IMR-90 (cell line): ENCODE results near the gene KLHL8. TPM values are rescaled to one million over a fixed set of nuclear protein-coding genes. Genes with fewer than 3 reads are reported as not detected.
A peak's percentile ranks its signal among the peaks of the same experiment; 100 is the strongest.

Experiments used
- ATAC-seq: fragments of 200-7000 bp; cut with Tn5 transposase; 2 replicates; pipeline ENCODE4 v1.9.1; 2020; ENCODE audit warnings: low read depth, mild to moderate bottlenecking, moderate library complexity
- BruUV-seq: library from RNA; stranded (reverse); fragments of 400-500 nt; replicated peaks from 2 replicates; lab custom pipeline; 2021; lab: Mats Ljungman, UMichigan
- CTCF ChIA-PET: fragments of 300-600 bp; formaldehyde crosslinking; extraction: SDS; loops from one replicate; lab custom pipeline; 2021; ENCODE audit warnings: antibody characterized with exemption; lab: Yijun Ruan, JAX
- POLR2A ChIA-PET: fragments of 300-600 bp; sonication (Branson Sonifier 250); formaldehyde crosslinking; loops from one replicate; lab custom pipeline; 2022; ENCODE audit warnings: antibody characterized with exemption; ENCODE audit not compliant: unreplicated experiment; lab: Charles Lee
- DNase-seq: peaks from one replicate; pipeline ENCODE4 v3.0.0; 2013
- H2AFZ ChIP-seq: replicated peaks from 2 replicates; pipeline ENCODE3; 2013; ENCODE audit warnings: low read length, mild to moderate bottlenecking; ENCODE audit not compliant: poor library complexity
- H2AK5ac ChIP-seq: 2 replicates; pipeline ENCODE4 v1.6.1; 2013; ENCODE audit warnings: low read depth, low read length, inconsistent platforms
- H2AK9ac ChIP-seq: replicated peaks from 2 replicates; pipeline ENCODE3; 2013; ENCODE audit warnings: mild to moderate bottlenecking, low read depth, low read length, moderate library complexity; ENCODE audit not compliant: poor library complexity
- H2BK120ac ChIP-seq: 2 replicates; pipeline ENCODE4 v1.6.1; 2013; ENCODE audit warnings: low read depth, low read length, inconsistent platforms
- H2BK15ac ChIP-seq: 3 replicates; pipeline ENCODE4 v1.6.1; 2013; ENCODE audit warnings: low read depth, low read length, inconsistent platforms
- H2BK20ac ChIP-seq: 2 replicates; pipeline ENCODE4 v1.6.1; 2013; ENCODE audit warnings: low read depth, mild to moderate bottlenecking, inconsistent platforms, low read length, moderate library complexity
- H2BK5ac ChIP-seq: 2 replicates; pipeline ENCODE4 v1.6.1; 2013; ENCODE audit warnings: mild to moderate bottlenecking, low read depth, low read length, inconsistent platforms; ENCODE audit not compliant: poor library complexity, severe bottlenecking
- H3K14ac ChIP-seq: replicated peaks from 2 replicates; pipeline ENCODE4 v1.6.1; 2013; ENCODE audit warnings: low read depth, low read length, inconsistent platforms
- H3K18ac ChIP-seq: 2 replicates; pipeline ENCODE4 v1.6.1; 2013; ENCODE audit warnings: low read depth, low read length, control low read depth
- H3K23ac ChIP-seq: 2 replicates; pipeline ENCODE4 v1.6.1; 2013; ENCODE audit warnings: low read depth, low read length, inconsistent platforms
- H3K27ac ChIP-seq: 2 replicates; pipeline ENCODE4 v1.5.1; 2013; ENCODE audit warnings: mild to moderate bottlenecking, control low read depth, low read length; ENCODE audit not compliant: insufficient read depth
- H3K27me3 ChIP-seq: 2 replicates; pipeline ENCODE4 v1.6.1; 2013; ENCODE audit warnings: low read length; ENCODE audit not compliant: control insufficient read depth, insufficient read depth
- H3K36me3 ChIP-seq: 2 replicates; pipeline ENCODE4 v1.6.1; 2013; ENCODE audit warnings: low read length, mixed read lengths; ENCODE audit not compliant: control insufficient read depth, insufficient read depth
- H3K4ac ChIP-seq: 2 replicates; pipeline ENCODE4 v1.6.1; 2013; ENCODE audit warnings: low read depth, low read length, inconsistent platforms
- H3K4me1 ChIP-seq: 2 replicates; pipeline ENCODE4 v1.6.1; 2013; ENCODE audit warnings: low read length, mixed read lengths; ENCODE audit not compliant: control insufficient read depth, insufficient read depth
- H3K4me2 ChIP-seq: 2 replicates; pipeline ENCODE4 v1.6.1; 2013; ENCODE audit warnings: low read depth, mild to moderate bottlenecking, control low read depth, low read length, moderate library complexity
- H3K4me3 ChIP-seq: 2 replicates; pipeline ENCODE4 v1.5.1; 2013; ENCODE audit warnings: low read depth, mild to moderate bottlenecking, control low read depth, low read length, moderate library complexity; ENCODE audit not compliant: insufficient read depth
- H3K56ac ChIP-seq: 2 replicates; pipeline ENCODE4 v1.6.1; 2013; ENCODE audit warnings: low read length, inconsistent platforms; ENCODE audit not compliant: insufficient read depth; ENCODE audit errors: extremely low read depth
- H3K79me1 ChIP-seq, 2 experiments: 2 replicates each; pipeline ENCODE4 v1.6.1; 2013; ENCODE audit warnings: low read length in 2 of 2, inconsistent platforms in 1 of 2, low read depth in 1 of 2
- H3K9ac ChIP-seq: 2 replicates; pipeline ENCODE4 v1.6.1; 2013; ENCODE audit warnings: low read depth, low read length, control low read depth
- H3K9me1 ChIP-seq: 2 replicates; pipeline ENCODE4 v1.6.1; 2013; ENCODE audit warnings: low read length, inconsistent platforms; ENCODE audit not compliant: insufficient read depth
- H3K9me3 ChIP-seq: 2 replicates; pipeline ENCODE4 v1.6.1; 2013; ENCODE audit warnings: low read length; ENCODE audit not compliant: control insufficient read depth, insufficient read depth
- H4K20me1 ChIP-seq: 2 replicates; pipeline ENCODE4 v1.6.1; 2013; ENCODE audit warnings: low read length, inconsistent platforms; ENCODE audit not compliant: insufficient read depth
- H4K5ac ChIP-seq: 2 replicates; pipeline ENCODE4 v1.6.1; 2013; ENCODE audit warnings: mild to moderate bottlenecking, low read depth, low read length, control low read depth
- H4K8ac ChIP-seq, 2 experiments: 2 replicates each; pipeline ENCODE4 v1.6.1; 2013; ENCODE audit warnings: low read depth in 2 of 2, low read length in 2 of 2, control low read depth in 1 of 2, inconsistent platforms in 1 of 2
- H4K91ac ChIP-seq: 2 replicates; pipeline ENCODE4 v1.6.1; 2013; ENCODE audit warnings: low read depth, low read length, inconsistent platforms; ENCODE audit not compliant: insufficient read depth
- CHD1 ChIP-seq: IDR thresholded peaks from 2 replicates; pipeline ENCODE4 v1.6.1; 2012; ENCODE audit warnings: low read depth, low read length, improper control_type of control experiment
- FOS ChIP-seq: fragments of 150-350 bp; IDR thresholded peaks from 2 replicates; pipeline ENCODE4 v1.6.1; 2016; ENCODE audit warnings: low read depth, low read length
- MAFK ChIP-seq: IDR thresholded peaks from 2 replicates; pipeline ENCODE4 v1.6.1; 2012; ENCODE audit warnings: low read depth, low read length, improper control_type of control experiment
- WGBS, 2 experiments: methylation state at CpG; one replicate each; pipeline versions ENCODE4 v1.1.5 to v1.1.7; 2013; ENCODE audit warnings: missing lambda C conversion rate in 2 of 2; ENCODE audit not compliant: insufficient read length in 1 of 2; ENCODE audit errors: extremely low coverage in 2 of 2; 5-methylcytosine and 5-hydroxymethylcytosine counted together
- dilution Hi-C: fragments of 300-500 bp; cut with HindIII; formaldehyde crosslinking; loops from one replicate; pipeline ENCODE4 v1.14.3; 2018; ENCODE audit warnings: low sequenced_read_pairs; ENCODE audit not compliant: unreplicated experiment
- in situ Hi-C: fragments of 300-500 bp; cut with MboI; formaldehyde crosslinking; loops from 3 replicates; pipeline ENCODE4 v1.14.3; 2019; ENCODE audit warnings: low sequenced_read_pairs, inconsistent platforms, mixed read lengths
- intact Hi-C: fragments of 100-400 bp; cut with micrococcal nuclease; formaldehyde crosslinking; loops from 2 replicates; pipeline ENCODE4 v1.10.0; 2022
- polyA plus RNA-seq, 3 experiments: library from polyadenylated mRNA; depleted of rRNA; stranded (reverse); fragments of >200 nt; gene quantifications; 2 replicates each; pipeline ENCODE4 v1.2.3, GENCODE V29; 2012; ENCODE audit warnings: low replicate concordance in 1 of 3
- total RNA-seq: library from RNA; depleted of rRNA; stranded (reverse); fragments of >200 nt; gene quantifications from 2 replicates; pipeline ENCODE4 v1.2.3, GENCODE V29; 2012
- TF ChIP-seq, protein P1 (sequence below): fragments of 150-350 bp; IDR thresholded peaks from 2 replicates; pipeline ENCODE4 v1.6.1; 2016; ENCODE audit warnings: low read depth, mild to moderate bottlenecking, low read length, moderate library complexity, borderline replicate concordance

Gene KLHL8
- total and polyA plus RNA-seq, 2 of the 4 experiments (the other 2 are of a cell fraction), result 3.1 to 9.5 TPM

DNA sequence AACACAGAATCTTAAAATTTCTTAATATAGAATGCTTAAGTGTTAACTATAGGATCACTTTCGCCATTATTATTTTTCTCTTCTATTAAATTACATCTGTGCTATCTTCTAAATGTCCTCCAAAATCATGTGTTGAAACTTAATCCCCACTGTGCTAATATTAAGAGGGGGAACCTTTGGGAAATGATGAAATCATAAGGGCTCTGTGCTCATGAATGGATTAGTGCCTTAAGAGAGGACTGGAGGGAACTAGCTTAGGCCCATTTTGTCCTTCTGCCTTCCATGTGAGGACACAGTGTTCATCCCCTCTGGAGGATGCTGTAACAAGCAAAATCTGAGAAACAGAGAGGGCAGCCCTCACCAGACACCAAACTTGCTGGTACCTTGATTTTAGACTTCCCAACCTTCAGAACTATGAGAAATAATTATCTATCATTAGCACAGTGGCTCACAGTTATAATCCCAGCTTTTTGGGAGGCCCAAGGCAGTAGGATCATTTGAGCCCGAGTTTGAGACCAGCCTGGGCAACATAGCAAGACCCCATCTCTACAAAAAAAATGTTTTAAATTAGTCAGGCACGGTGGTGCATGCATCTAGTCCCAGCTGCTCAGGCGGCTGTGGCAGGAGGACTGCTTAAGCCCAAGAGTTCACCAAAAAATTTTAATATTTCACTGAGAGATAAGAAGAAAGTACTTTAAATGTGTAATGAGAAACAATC lies 26.3 kb downstream of the KLHL8 start:
- Histone ChIP-seq H3K9ac (no peak overlapping the region), H3K9me1 (peaks cover 4% of the 10 kb centered on the region; the same call in 1 of the 2 replicates), H2BK15ac (no peak overlapping the region), H3K36me3 (no peaks in the 10 kb centered on the region), H3K18ac (no peak overlapping the region), H3K14ac (no peak overlapping the region), H3K9me3 (no peaks in the 10 kb centered on the region), H3K4ac (no peak overlapping the region), H3K4me2 (no peak overlapping the region), H2AFZ (no peak overlapping the region), H3K27ac (no peak overlapping the region), H3K4me3 (no peak overlapping the region), H2BK120ac (no peak overlapping the region), H4K91ac (no peak overlapping the region), H4K5ac (no peak overlapping the region; the same call in 1 of the 2 replicates), H3K27me3 (no peaks in the 10 kb centered on the region), H3K23ac (peak overlapping the region; percentile 24; the same call in 1 of the 2 replicates), H2BK5ac (no peak overlapping the region), H4K8ac (no peak overlapping the region), H3K4me1 (no peaks in the 10 kb centered on the region; the same call in 1 of the 2 replicates), H2BK20ac (no peak overlapping the region), H2AK5ac (no peak overlapping the region), H3K56ac (no peak overlapping the region), H3K79me1 (peaks cover 15 to 19% of the 10 kb centered on the region in 2 experiments), H4K20me1 (no peaks in the 10 kb centered on the region), H2AK9ac (no peak overlapping the region)
- WGBS, 2 experiments, result no CpG with 5 or more reads among the region's 4 CpGs
- CTCF ChIA-PET, result no interaction called here
- POLR2A ChIA-PET, result no interaction called here
- DNase-seq, result no peak
- dilution Hi-C loops (no loop called here), in situ Hi-C loops (no loop called here), intact Hi-C loops (loop anchor here (5.0 kb wide), 1 partner anchor 1352 kb away; no protein-coding TSS in a partner anchor)
- BruUV-seq, result no TSS peak
- ATAC-seq, result no peak
- TF ChIP-seq CHD1 (no peak), FOS (no peak), MAFK (no peak)
- TF ChIP-seq, protein P1, sequence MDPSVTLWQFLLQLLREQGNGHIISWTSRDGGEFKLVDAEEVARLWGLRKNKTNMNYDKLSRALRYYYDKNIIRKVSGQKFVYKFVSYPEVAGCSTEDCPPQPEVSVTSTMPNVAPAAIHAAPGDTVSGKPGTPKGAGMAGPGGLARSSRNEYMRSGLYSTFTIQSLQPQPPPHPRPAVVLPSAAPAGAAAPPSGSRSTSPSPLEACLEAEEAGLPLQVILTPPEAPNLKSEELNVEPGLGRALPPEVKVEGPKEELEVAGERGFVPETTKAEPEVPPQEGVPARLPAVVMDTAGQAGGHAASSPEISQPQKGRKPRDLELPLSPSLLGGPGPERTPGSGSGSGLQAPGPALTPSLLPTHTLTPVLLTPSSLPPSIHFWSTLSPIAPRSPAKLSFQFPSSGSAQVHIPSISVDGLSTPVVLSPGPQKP, result no peak
